Esophagus squamous epithelium (tissue), 4 donors: Measurements from ENCODE around the gene MED8.

ENCODE experiments used
- POLR2A ChIP-seq, 4 donors: fragments of 450-650 bp; IDR thresholded peaks; one replicate each; pipeline ENCODE4 v1.6.1; 2017; ENCODE audit warnings: antibody characterized with exemption in 4 of 4, mild to moderate bottlenecking in 4 of 4, moderate library complexity in 3 of 4
- TF ChIP-seq, protein P1 (sequence below), 6 experiments: fragments of 450-650 bp in 4 of 6; fragments of 200-600 bp in 2 of 6; sonication (generic) in 2 of 6; IDR thresholded peaks; one replicate each; pipeline ENCODE4 v1.5.1; 2016 to 2019; ENCODE audit warnings: antibody characterized with exemption in 6 of 6, mild to moderate bottlenecking in 4 of 6, moderate library complexity in 4 of 6

GRCh38 chr1:43363283-43363934 lies 26.2 kb downstream of the MED8 start:
- TF ChIP-seq, protein P1, sequence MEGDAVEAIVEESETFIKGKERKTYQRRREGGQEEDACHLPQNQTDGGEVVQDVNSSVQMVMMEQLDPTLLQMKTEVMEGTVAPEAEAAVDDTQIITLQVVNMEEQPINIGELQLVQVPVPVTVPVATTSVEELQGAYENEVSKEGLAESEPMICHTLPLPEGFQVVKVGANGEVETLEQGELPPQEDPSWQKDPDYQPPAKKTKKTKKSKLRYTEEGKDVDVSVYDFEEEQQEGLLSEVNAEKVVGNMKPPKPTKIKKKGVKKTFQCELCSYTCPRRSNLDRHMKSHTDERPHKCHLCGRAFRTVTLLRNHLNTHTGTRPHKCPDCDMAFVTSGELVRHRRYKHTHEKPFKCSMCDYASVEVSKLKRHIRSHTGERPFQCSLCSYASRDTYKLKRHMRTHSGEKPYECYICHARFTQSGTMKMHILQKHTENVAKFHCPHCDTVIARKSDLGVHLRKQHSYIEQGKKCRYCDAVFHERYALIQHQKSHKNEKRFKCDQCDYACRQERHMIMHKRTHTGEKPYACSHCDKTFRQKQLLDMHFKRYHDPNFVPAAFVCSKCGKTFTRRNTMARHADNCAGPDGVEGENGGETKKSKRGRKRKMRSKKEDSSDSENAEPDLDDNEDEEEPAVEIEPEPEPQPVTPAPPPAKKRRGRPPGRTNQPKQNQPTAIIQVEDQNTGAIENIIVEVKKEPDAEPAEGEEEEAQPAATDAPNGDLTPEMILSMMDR (IDR thresholded peaks at IDR 0.05), result no peak
- TF ChIP-seq POLR2A (IDR thresholded peaks at IDR 0.05), result no peak
